H9 (cell line): ENCODE results near the gene STRIP1. TPM values are rescaled to one million over a fixed set of nuclear protein-coding genes. Genes with fewer than 3 reads are reported as not detected.

ENCODE experiments used
- DNase-seq: peaks from one replicate; pipeline ENCODE4 v3.0.0-alpha.2; 2017
- H2AFZ ChIP-seq: one replicate; pipeline ENCODE4 v1.6.1; 2013; ENCODE audit warnings: mild to moderate bottlenecking, low read length, control low read depth, moderate library complexity
- H2AK5ac ChIP-seq: 2 replicates; pipeline ENCODE4 v1.6.1; 2013; ENCODE audit warnings: low read length, control low read depth, mixed read lengths; ENCODE audit not compliant: insufficient read length
- H2BK120ac ChIP-seq: one replicate; pipeline ENCODE4 v1.6.1; 2013; ENCODE audit warnings: low read depth, mild to moderate bottlenecking, low read length, control low read depth, inconsistent platforms; ENCODE audit not compliant: poor library complexity, severe bottlenecking
- H2BK12ac ChIP-seq: 2 replicates; pipeline ENCODE4 v1.6.1; 2013; ENCODE audit warnings: low read length, control low read depth, mixed read lengths, low read depth; ENCODE audit not compliant: insufficient read length
- H2BK15ac ChIP-seq: 2 replicates; pipeline ENCODE4 v1.6.1; 2013; ENCODE audit warnings: low read depth, low read length, control low read depth
- H2BK20ac ChIP-seq: one replicate; pipeline ENCODE4 v1.6.1; 2013; ENCODE audit warnings: low read depth, mild to moderate bottlenecking, low read length, control low read depth, inconsistent platforms; ENCODE audit not compliant: poor library complexity, severe bottlenecking
- H2BK5ac ChIP-seq: 2 replicates; pipeline ENCODE4 v1.6.1; 2013; ENCODE audit warnings: low read length, control low read depth, mixed read lengths; ENCODE audit not compliant: insufficient read length
- H3K14ac ChIP-seq: 2 replicates; pipeline ENCODE4 v1.6.1; 2013; ENCODE audit warnings: low read length, control low read depth; ENCODE audit not compliant: insufficient read depth
- H3K18ac ChIP-seq: 2 replicates; pipeline ENCODE4 v1.6.1; 2013; ENCODE audit warnings: low read depth, mild to moderate bottlenecking, mixed read lengths, low read length, control low read depth; ENCODE audit not compliant: insufficient read length
- H3K23ac ChIP-seq: 2 replicates; pipeline ENCODE4 v1.6.1; 2013; ENCODE audit warnings: low read length, control low read depth, mixed read lengths, low read depth; ENCODE audit not compliant: insufficient read length
- H3K23me2 ChIP-seq: 2 replicates; pipeline ENCODE4 v1.6.1; 2013; ENCODE audit warnings: low read depth, mild to moderate bottlenecking, mixed read lengths, low read length, control low read depth; ENCODE audit not compliant: insufficient read length, poor library complexity, severe bottlenecking
- H3K27ac ChIP-seq: 2 replicates; pipeline ENCODE4 v1.5.1; 2013; ENCODE audit warnings: low read length, control low read depth, mixed read lengths, low read depth; ENCODE audit not compliant: insufficient read length
- H3K27me3 ChIP-seq: 2 replicates; pipeline ENCODE4 v1.6.1; 2013; ENCODE audit warnings: low read length, control low read depth, inconsistent platforms; ENCODE audit not compliant: insufficient read depth
- H3K4ac ChIP-seq: 2 replicates; pipeline ENCODE4 v1.6.1; 2013; ENCODE audit warnings: low read depth, mild to moderate bottlenecking, control low read depth, inconsistent platforms, low read length, moderate library complexity
- H3K4me1 ChIP-seq: 2 replicates; pipeline ENCODE4 v1.6.1; 2013; ENCODE audit warnings: low read length, control low read depth, inconsistent platforms; ENCODE audit not compliant: insufficient read depth
- H3K4me2 ChIP-seq: 2 replicates; pipeline ENCODE4 v1.6.1; 2013; ENCODE audit warnings: low read length, control low read depth, mixed read lengths; ENCODE audit not compliant: insufficient read length, insufficient read depth
- H3K56ac ChIP-seq: 2 replicates; pipeline ENCODE4 v1.6.1; 2013; ENCODE audit warnings: low read depth, mild to moderate bottlenecking, mixed read lengths, low read length, control low read depth; ENCODE audit not compliant: insufficient read length
- H3K79me1 ChIP-seq: 2 replicates; pipeline ENCODE4 v1.6.1; 2013; ENCODE audit warnings: low read depth, mild to moderate bottlenecking, moderate library complexity, low read length, control low read depth, inconsistent platforms; ENCODE audit not compliant: insufficient read depth, poor library complexity, severe bottlenecking
- H3K79me2 ChIP-seq: 2 replicates; pipeline ENCODE4 v1.6.1; 2013; ENCODE audit warnings: low read length, control low read depth, inconsistent platforms; ENCODE audit not compliant: insufficient read depth
- H3K9ac ChIP-seq: 2 replicates; pipeline ENCODE4 v1.6.1; 2013; ENCODE audit warnings: low read length, control low read depth, mixed read lengths; ENCODE audit not compliant: insufficient read length; ENCODE audit errors: extremely low read depth
- H3K9me3 ChIP-seq: one replicate; pipeline ENCODE4 v1.6.1; 2013; ENCODE audit warnings: low read depth, low read length, inconsistent platforms; ENCODE audit not compliant: control insufficient read depth
- H3T11ph ChIP-seq: one replicate; pipeline ENCODE4 v1.6.1; 2013; ENCODE audit warnings: mild to moderate bottlenecking, low read length, control low read depth, inconsistent platforms
- H4K20me1 ChIP-seq: one replicate; pipeline ENCODE4 v1.6.1; 2013; ENCODE audit not compliant: control insufficient read depth, insufficient read length, insufficient read depth
- H4K5ac ChIP-seq: 2 replicates; pipeline ENCODE4 v1.6.1; 2013; ENCODE audit warnings: low read depth, mild to moderate bottlenecking, mixed read lengths, low read length, control low read depth; ENCODE audit not compliant: insufficient read length
- H4K8ac ChIP-seq: replicated peaks from 2 replicates; pipeline ENCODE4 v1.6.1; 2013; ENCODE audit warnings: low read length, control low read depth, mixed read lengths, low read depth; ENCODE audit not compliant: insufficient read length
- H4K91ac ChIP-seq: 2 replicates; pipeline ENCODE4 v1.6.1; 2013; ENCODE audit warnings: low read depth, mild to moderate bottlenecking, moderate library complexity, mixed read lengths, low read length, control low read depth; ENCODE audit not compliant: insufficient read length
- H3K27ac Mint-ChIP-seq, 3 experiments: 2 replicates in 2 of 3; 3 replicates in 1 of 3; pipeline ENCODE4 v1.8.0; 2020 to 2021; ENCODE audit warnings: mixed read lengths in 3 of 3, mild to moderate bottlenecking in 1 of 3, moderate library complexity in 1 of 3
- H3K27me3 Mint-ChIP-seq: 2 replicates; pipeline ENCODE4 v1.8.0; 2021; ENCODE audit warnings: low read depth, mild to moderate bottlenecking, moderate library complexity, mixed read lengths
- H3K36me3 Mint-ChIP-seq, 3 experiments: 2 replicates in 2 of 3; 3 replicates in 1 of 3; pipeline ENCODE4 v1.8.0; 2020 to 2021; ENCODE audit warnings: low read depth in 3 of 3, mixed read lengths in 3 of 3; ENCODE audit not compliant: insufficient read depth in 1 of 3
- H3K4me1 Mint-ChIP-seq, 2 experiments: 2 replicates each; pipeline ENCODE4 v1.8.0; 2020; ENCODE audit warnings: mixed read lengths in 2 of 2
- H3K4me3 Mint-ChIP-seq, 2 experiments: 2 replicates in 1 of 2; 3 replicates in 1 of 2; pipeline ENCODE4 v1.8.0; 2020 to 2021; ENCODE audit warnings: mild to moderate bottlenecking in 2 of 2, mixed read lengths in 2 of 2, moderate library complexity in 1 of 2
- H3K9me3 Mint-ChIP-seq, 2 experiments: 2 replicates in 1 of 2; 3 replicates in 1 of 2; pipeline ENCODE4 v1.8.0; 2020; ENCODE audit warnings: mild to moderate bottlenecking in 2 of 2, mixed read lengths in 2 of 2, moderate library complexity in 1 of 2
- WGBS: extraction: QIAGEN DNeasy Blood & Tissue Kit; methylation state at CpG from one replicate; pipeline ENCODE4 v1.1.7; 2013; ENCODE audit warnings: missing lambda C conversion rate, low lambda C conversion rate, mixed read lengths; ENCODE audit not compliant: insufficient read length; ENCODE audit errors: extremely low coverage; 5-methylcytosine and 5-hydroxymethylcytosine counted together
- total RNA-seq: library from RNA; stranded (reverse); gene quantifications from 2 replicates; pipeline ENCODE4 v1.2.1, GENCODE V29; 2021
- TF ChIP-seq, protein P1 (sequence below): fragments of 200-600 bp; sonication (generic); conservative IDR thresholded peaks from 3 replicates; pipeline ENCODE4 v1.8.0; 2021; ENCODE audit warnings: antibody characterized with exemption, mild to moderate bottlenecking

Gene STRIP1
- total RNA-seq, 1 experiment from 2014 or later, result 43.6 TPM

GRCh38 chr1:110034040-110034450 lies 379 bp upstream of the STRIP1 start:
- Histone ChIP-seq H2AFZ (no peak overlapping the region), H3K27ac (no peak overlapping the region)
- no peaks in the 10 kb centered on the region for H3K27me3 Mint-ChIP-seq

More at GRCh38 chr1:110034040-110034450, 379 bp upstream of the STRIP1 start:
- H3K14ac ChIP-seq, result no peak overlapping the region
- Mint-ChIP-seq H3K9me3 (no peaks in the 10 kb centered on the region), H3K4me3 (peak overlapping the region; percentile 83 to 90), H3K27ac (peak overlapping the region; percentile 53 to 85 (median 77); a peak in 6 of 7 replicates), H3K36me3 (peaks cover 12 to 17% (median 14%) of the 10 kb centered on the region in 3 experiments), H3K4me1 (peaks cover 23 to 40% of the 10 kb centered on the region in 2 experiments)
- no peak overlapping the region for H3K18ac ChIP-seq
- H3K79me1 ChIP-seq, result no peaks in the 10 kb centered on the region
- peaks cover 3% of the 10 kb centered on the region; the same call in 1 of the 2 replicates for H3K4me1 ChIP-seq
- H3K23ac ChIP-seq, result no peak overlapping the region
- no peak overlapping the region for H3K56ac ChIP-seq
- no peak overlapping the region for H2BK5ac ChIP-seq
- DNase-seq, result no peak
- no peak overlapping the region for H4K91ac ChIP-seq
- TF ChIP-seq, protein P1, sequence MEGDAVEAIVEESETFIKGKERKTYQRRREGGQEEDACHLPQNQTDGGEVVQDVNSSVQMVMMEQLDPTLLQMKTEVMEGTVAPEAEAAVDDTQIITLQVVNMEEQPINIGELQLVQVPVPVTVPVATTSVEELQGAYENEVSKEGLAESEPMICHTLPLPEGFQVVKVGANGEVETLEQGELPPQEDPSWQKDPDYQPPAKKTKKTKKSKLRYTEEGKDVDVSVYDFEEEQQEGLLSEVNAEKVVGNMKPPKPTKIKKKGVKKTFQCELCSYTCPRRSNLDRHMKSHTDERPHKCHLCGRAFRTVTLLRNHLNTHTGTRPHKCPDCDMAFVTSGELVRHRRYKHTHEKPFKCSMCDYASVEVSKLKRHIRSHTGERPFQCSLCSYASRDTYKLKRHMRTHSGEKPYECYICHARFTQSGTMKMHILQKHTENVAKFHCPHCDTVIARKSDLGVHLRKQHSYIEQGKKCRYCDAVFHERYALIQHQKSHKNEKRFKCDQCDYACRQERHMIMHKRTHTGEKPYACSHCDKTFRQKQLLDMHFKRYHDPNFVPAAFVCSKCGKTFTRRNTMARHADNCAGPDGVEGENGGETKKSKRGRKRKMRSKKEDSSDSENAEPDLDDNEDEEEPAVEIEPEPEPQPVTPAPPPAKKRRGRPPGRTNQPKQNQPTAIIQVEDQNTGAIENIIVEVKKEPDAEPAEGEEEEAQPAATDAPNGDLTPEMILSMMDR, result no peak
- no peaks in the 10 kb centered on the region for H3K27me3 ChIP-seq
- no peak overlapping the region for H2BK120ac ChIP-seq
- peak overlapping the region; percentile 77 for H4K8ac ChIP-seq
- H3K4me2 ChIP-seq, result peak overlapping the region; percentile 98
- H3K4ac ChIP-seq, result no peak overlapping the region
- WGBS, result no CpG with 5 or more reads among the region's 4 CpGs
- no peak overlapping the region for H2BK15ac ChIP-seq
- H2BK12ac ChIP-seq, result no peak overlapping the region
- peaks cover 7% of the 10 kb centered on the region for H3K23me2 ChIP-seq
- H3K79me2 ChIP-seq, result peaks cover 6% of the 10 kb centered on the region; the same call in 1 of the 2 replicates
- peak overlapping the region; percentile 34 for H4K5ac ChIP-seq
- H4K20me1 ChIP-seq, result peaks cover 2% of the 10 kb centered on the region
- H3K9ac ChIP-seq, result peak overlapping the region; percentile 42
- peak overlapping the region; percentile 30 for H3T11ph ChIP-seq
- no peak overlapping the region for H2AK5ac ChIP-seq
- no peaks in the 10 kb centered on the region for H3K9me3 ChIP-seq
- H2BK20ac ChIP-seq, result no peak overlapping the region
